WTC11 (cell line): Measurements from ENCODE around the gene MUC6. TPM values are rescaled to one million over a fixed set of nuclear protein-coding genes. Genes with fewer than 3 reads are reported as not detected.

Source experiments
- ATAC-seq: fragments of 200-7000 bp; cut with Tn5 transposase; 2 replicates; pipeline ENCODE4 v1.10.0; 2021; ENCODE audit warnings: mild to moderate bottlenecking, moderate library complexity
- CTCF ChIA-PET: fragments of 300-600 bp; sonication (Branson Sonifier 250); formaldehyde crosslinking; loops from one replicate; lab custom pipeline; 2021; ENCODE audit warnings: antibody characterized with exemption; lab: Charles Lee
- POLR2A ChIA-PET: fragments of 350-600 bp; sonication (Branson Sonifier 250); formaldehyde crosslinking; loops from one replicate; lab custom pipeline; 2021; ENCODE audit warnings: antibody characterized with exemption; lab: Charles Lee
- DNase-seq: peaks from one replicate; pipeline ENCODE4 v3.0.0; 2021; ENCODE audit warnings: low spot score
- H3K27ac Mint-ChIP-seq: 2 replicates; pipeline ENCODE4 v1.8.0; 2021; ENCODE audit warnings: mixed read lengths
- H3K27me3 Mint-ChIP-seq: 2 replicates; pipeline ENCODE4 v1.8.0; 2021; ENCODE audit warnings: low read depth, mild to moderate bottlenecking, moderate library complexity, mixed read lengths
- H3K36me3 Mint-ChIP-seq: 2 replicates; pipeline ENCODE4 v1.8.0; 2021; ENCODE audit warnings: mixed read lengths
- H3K4me1 Mint-ChIP-seq: 2 replicates; pipeline ENCODE4 v1.8.0; 2022; ENCODE audit warnings: mixed read lengths
- H3K4me3 Mint-ChIP-seq: 2 replicates; pipeline ENCODE4 v1.8.0; 2021; ENCODE audit warnings: mild to moderate bottlenecking, moderate library complexity, mixed read lengths
- H3K9me3 Mint-ChIP-seq: 2 replicates; pipeline ENCODE4 v1.8.0; 2021; ENCODE audit warnings: mixed read lengths
- CREM ChIP-seq: sonication (generic); formaldehyde crosslinking; IDR thresholded peaks from 2 replicates; pipeline ENCODE4 v1.8.1; 2022; ENCODE audit warnings: mild to moderate bottlenecking, missing genetic modification reagents, moderate library complexity
- ESRRA ChIP-seq: sonication (generic); formaldehyde crosslinking; IDR thresholded peaks from 2 replicates; pipeline ENCODE4 v1.8.1; 2022; ENCODE audit warnings: mild to moderate bottlenecking, missing genetic modification reagents, borderline replicate concordance
- FOXJ3 ChIP-seq: sonication (generic); formaldehyde crosslinking; IDR thresholded peaks from 2 replicates; pipeline ENCODE4 v1.9.0; 2021; ENCODE audit warnings: missing genetic modification reagents, mild to moderate bottlenecking, borderline replicate concordance
- GABPB1 ChIP-seq: sonication (generic); formaldehyde crosslinking; IDR thresholded peaks from 2 replicates; pipeline ENCODE4 v1.8.1; 2023; ENCODE audit warnings: mild to moderate bottlenecking, missing genetic modification reagents
- HMGA2 ChIP-seq: fragments of 250-450 bp; sonication (Bioruptor Pico); IDR thresholded peaks from 2 replicates; pipeline ENCODE4 v1.4.0; 2021; ENCODE audit warnings: mild to moderate bottlenecking, moderate library complexity
- MYBL2 ChIP-seq: sonication (generic); formaldehyde crosslinking; IDR thresholded peaks from 2 replicates; pipeline ENCODE4 v1.8.1; 2023; ENCODE audit warnings: mild to moderate bottlenecking, moderate library complexity, missing genetic modification reagents
- NR2C2 ChIP-seq: sonication (generic); formaldehyde crosslinking; IDR thresholded peaks from 2 replicates; pipeline ENCODE4 v1.8.0; 2022; ENCODE audit warnings: mild to moderate bottlenecking, missing genetic modification reagents
- total RNA-seq: library from RNA; stranded (reverse); gene quantifications from 3 replicates; pipeline ENCODE4 v1.2.3, GENCODE V29; 2021
- TF ChIP-seq, protein P1 (sequence below): sonication (generic); formaldehyde crosslinking; IDR thresholded peaks from 2 replicates; pipeline ENCODE4 v1.8.1; 2023; ENCODE audit warnings: mild to moderate bottlenecking, moderate library complexity, missing genetic modification reagents
- TF ChIP-seq, protein P2 (sequence below): sonication (generic); formaldehyde crosslinking; IDR thresholded peaks from 2 replicates; pipeline ENCODE4 v1.8.0; 2023; ENCODE audit warnings: missing genetic modification reagents, mild to moderate bottlenecking, borderline replicate concordance
- TF ChIP-seq, protein P3 (sequence below): sonication (generic); formaldehyde crosslinking; IDR thresholded peaks from 2 replicates; pipeline ENCODE4 v1.8.0; 2022; ENCODE audit warnings: mild to moderate bottlenecking, missing genetic modification reagents
- TF ChIP-seq, protein P4 (sequence below): sonication (generic); formaldehyde crosslinking; IDR thresholded peaks from 2 replicates; pipeline ENCODE4 v1.8.0; 2022; ENCODE audit warnings: missing genetic modification reagents
- TF ChIP-seq, protein P5 (sequence below): sonication (generic); formaldehyde crosslinking; IDR thresholded peaks from 2 replicates; pipeline ENCODE4 v1.8.0; 2023; ENCODE audit warnings: mild to moderate bottlenecking, missing genetic modification reagents
- TF ChIP-seq, protein P6 (sequence below): fragments of 250-450 bp; sonication (Bioruptor Pico); IDR thresholded peaks from 2 replicates; pipeline ENCODE4 v2.1.2; 2022; ENCODE audit warnings: mild to moderate bottlenecking, moderate library complexity

Gene MUC6
- total RNA-seq, 1 experiment from 2014 or later = 0.13 TPM

DNA sequence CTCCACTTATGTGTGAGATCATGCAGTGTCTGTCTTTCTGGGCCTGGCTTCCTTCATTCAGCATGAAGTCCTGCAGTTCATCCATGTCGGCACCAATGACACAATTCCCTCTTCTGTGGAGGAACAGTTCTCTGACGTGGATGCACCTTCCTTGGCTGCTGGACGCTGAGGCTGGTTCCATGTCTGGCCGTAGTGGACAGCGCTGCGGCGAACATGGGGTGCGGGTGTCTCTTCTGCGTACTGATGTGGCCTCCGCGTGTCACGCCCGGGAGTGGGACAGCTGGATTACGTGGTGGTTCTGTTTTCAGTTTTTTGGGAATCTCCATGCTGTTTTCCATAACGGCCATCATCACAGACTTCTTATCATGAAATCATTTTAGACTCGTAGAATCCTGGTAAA lies 21.3 kb upstream of the MUC6 start:
- ChIA-PET POLR2A (no interaction called here), CTCF (no interaction called here)
- Mint-ChIP-seq H3K4me1 (no peaks in the 10 kb centered on the region; the same call in 1 of the 2 replicates), H3K27me3 (peaks cover 8% of the 10 kb centered on the region), H3K9me3 (peaks cover 17% of the 10 kb centered on the region), H3K4me3 (no peak overlapping the region), H3K36me3 (peaks cover 3% of the 10 kb centered on the region; the same call in 1 of the 2 replicates), H3K27ac (peak overlapping the region; percentile 71; the same call in 1 of the 2 replicates)
- TF ChIP-seq, protein P1, sequence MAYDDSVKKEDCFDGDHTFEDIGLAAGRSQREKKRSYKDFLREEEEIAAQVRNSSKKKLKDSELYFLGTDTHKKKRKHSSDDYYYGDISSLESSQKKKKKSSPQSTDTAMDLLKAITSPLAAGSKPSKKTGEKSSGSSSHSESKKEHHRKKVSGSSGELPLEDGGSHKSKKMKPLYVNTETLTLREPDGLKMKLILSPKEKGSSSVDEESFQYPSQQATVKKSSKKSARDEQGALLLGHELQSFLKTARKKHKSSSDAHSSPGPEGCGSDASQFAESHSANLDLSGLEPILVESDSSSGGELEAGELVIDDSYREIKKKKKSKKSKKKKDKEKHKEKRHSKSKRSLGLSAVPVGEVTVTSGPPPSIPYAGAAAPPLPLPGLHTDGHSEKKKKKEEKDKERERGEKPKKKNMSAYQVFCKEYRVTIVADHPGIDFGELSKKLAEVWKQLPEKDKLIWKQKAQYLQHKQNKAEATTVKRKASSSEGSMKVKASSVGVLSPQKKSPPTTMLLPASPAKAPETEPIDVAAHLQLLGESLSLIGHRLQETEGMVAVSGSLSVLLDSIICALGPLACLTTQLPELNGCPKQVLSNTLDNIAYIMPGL = no peak
- TF ChIP-seq CREM (CRISPR knock-in tag) = no peak
- no peak for TF ChIP-seq GABPB1 (CRISPR knock-in tag)
- TF ChIP-seq, protein P2, sequence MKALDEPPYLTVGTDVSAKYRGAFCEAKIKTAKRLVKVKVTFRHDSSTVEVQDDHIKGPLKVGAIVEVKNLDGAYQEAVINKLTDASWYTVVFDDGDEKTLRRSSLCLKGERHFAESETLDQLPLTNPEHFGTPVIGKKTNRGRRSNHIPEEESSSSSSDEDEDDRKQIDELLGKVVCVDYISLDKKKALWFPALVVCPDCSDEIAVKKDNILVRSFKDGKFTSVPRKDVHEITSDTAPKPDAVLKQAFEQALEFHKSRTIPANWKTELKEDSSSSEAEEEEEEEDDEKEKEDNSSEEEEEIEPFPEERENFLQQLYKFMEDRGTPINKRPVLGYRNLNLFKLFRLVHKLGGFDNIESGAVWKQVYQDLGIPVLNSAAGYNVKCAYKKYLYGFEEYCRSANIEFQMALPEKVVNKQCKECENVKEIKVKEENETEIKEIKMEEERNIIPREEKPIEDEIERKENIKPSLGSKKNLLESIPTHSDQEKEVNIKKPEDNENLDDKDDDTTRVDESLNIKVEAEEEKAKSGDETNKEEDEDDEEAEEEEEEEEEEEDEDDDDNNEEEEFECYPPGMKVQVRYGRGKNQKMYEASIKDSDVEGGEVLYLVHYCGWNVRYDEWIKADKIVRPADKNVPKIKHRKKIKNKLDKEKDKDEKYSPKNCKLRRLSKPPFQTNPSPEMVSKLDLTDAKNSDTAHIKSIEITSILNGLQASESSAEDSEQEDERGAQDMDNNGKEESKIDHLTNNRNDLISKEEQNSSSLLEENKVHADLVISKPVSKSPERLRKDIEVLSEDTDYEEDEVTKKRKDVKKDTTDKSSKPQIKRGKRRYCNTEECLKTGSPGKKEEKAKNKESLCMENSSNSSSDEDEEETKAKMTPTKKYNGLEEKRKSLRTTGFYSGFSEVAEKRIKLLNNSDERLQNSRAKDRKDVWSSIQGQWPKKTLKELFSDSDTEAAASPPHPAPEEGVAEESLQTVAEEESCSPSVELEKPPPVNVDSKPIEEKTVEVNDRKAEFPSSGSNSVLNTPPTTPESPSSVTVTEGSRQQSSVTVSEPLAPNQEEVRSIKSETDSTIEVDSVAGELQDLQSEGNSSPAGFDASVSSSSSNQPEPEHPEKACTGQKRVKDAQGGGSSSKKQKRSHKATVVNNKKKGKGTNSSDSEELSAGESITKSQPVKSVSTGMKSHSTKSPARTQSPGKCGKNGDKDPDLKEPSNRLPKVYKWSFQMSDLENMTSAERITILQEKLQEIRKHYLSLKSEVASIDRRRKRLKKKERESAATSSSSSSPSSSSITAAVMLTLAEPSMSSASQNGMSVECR (CRISPR knock-in tag) = no peak
- TF ChIP-seq, protein P3, sequence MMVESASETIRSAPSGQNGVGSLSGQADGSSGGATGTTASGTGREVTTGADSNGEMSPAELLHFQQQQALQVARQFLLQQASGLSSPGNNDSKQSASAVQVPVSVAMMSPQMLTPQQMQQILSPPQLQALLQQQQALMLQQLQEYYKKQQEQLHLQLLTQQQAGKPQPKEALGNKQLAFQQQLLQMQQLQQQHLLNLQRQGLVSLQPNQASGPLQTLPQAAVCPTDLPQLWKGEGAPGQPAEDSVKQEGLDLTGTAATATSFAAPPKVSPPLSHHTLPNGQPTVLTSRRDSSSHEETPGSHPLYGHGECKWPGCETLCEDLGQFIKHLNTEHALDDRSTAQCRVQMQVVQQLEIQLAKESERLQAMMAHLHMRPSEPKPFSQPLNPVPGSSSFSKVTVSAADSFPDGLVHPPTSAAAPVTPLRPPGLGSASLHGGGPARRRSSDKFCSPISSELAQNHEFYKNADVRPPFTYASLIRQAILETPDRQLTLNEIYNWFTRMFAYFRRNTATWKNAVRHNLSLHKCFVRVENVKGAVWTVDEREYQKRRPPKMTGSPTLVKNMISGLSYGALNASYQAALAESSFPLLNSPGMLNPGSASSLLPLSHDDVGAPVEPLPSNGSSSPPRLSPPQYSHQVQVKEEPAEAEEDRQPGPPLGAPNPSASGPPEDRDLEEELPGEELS (CRISPR knock-in tag) = no peak
- TF ChIP-seq, protein P4, sequence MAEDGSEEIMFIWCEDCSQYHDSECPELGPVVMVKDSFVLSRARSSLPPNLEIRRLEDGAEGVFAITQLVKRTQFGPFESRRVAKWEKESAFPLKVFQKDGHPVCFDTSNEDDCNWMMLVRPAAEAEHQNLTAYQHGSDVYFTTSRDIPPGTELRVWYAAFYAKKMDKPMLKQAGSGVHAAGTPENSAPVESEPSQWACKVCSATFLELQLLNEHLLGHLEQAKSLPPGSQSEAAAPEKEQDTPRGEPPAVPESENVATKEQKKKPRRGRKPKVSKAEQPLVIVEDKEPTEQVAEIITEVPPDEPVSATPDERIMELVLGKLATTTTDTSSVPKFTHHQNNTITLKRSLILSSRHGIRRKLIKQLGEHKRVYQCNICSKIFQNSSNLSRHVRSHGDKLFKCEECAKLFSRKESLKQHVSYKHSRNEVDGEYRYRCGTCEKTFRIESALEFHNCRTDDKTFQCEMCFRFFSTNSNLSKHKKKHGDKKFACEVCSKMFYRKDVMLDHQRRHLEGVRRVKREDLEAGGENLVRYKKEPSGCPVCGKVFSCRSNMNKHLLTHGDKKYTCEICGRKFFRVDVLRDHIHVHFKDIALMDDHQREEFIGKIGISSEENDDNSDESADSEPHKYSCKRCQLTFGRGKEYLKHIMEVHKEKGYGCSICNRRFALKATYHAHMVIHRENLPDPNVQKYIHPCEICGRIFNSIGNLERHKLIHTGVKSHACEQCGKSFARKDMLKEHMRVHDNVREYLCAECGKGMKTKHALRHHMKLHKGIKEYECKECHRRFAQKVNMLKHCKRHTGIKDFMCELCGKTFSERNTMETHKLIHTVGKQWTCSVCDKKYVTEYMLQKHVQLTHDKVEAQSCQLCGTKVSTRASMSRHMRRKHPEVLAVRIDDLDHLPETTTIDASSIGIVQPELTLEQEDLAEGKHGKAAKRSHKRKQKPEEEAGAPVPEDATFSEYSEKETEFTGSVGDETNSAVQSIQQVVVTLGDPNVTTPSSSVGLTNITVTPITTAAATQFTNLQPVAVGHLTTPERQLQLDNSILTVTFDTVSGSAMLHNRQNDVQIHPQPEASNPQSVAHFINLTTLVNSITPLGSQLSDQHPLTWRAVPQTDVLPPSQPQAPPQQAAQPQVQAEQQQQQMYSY (CRISPR knock-in tag) = no peak
- TF ChIP-seq MYBL2 (CRISPR knock-in tag) = no peak
- TF ChIP-seq, protein P5, sequence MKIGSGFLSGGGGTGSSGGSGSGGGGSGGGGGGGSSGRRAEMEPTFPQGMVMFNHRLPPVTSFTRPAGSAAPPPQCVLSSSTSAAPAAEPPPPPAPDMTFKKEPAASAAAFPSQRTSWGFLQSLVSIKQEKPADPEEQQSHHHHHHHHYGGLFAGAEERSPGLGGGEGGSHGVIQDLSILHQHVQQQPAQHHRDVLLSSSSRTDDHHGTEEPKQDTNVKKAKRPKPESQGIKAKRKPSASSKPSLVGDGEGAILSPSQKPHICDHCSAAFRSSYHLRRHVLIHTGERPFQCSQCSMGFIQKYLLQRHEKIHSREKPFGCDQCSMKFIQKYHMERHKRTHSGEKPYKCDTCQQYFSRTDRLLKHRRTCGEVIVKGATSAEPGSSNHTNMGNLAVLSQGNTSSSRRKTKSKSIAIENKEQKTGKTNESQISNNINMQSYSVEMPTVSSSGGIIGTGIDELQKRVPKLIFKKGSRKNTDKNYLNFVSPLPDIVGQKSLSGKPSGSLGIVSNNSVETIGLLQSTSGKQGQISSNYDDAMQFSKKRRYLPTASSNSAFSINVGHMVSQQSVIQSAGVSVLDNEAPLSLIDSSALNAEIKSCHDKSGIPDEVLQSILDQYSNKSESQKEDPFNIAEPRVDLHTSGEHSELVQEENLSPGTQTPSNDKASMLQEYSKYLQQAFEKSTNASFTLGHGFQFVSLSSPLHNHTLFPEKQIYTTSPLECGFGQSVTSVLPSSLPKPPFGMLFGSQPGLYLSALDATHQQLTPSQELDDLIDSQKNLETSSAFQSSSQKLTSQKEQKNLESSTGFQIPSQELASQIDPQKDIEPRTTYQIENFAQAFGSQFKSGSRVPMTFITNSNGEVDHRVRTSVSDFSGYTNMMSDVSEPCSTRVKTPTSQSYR (CRISPR knock-in tag) = no peak
- no peak for TF ChIP-seq FOXJ3 (CRISPR knock-in tag)
- no peak for TF ChIP-seq HMGA2 (CRISPR knock-in tag)
- no peak for TF ChIP-seq ESRRA (CRISPR knock-in tag)
- TF ChIP-seq, protein P6, sequence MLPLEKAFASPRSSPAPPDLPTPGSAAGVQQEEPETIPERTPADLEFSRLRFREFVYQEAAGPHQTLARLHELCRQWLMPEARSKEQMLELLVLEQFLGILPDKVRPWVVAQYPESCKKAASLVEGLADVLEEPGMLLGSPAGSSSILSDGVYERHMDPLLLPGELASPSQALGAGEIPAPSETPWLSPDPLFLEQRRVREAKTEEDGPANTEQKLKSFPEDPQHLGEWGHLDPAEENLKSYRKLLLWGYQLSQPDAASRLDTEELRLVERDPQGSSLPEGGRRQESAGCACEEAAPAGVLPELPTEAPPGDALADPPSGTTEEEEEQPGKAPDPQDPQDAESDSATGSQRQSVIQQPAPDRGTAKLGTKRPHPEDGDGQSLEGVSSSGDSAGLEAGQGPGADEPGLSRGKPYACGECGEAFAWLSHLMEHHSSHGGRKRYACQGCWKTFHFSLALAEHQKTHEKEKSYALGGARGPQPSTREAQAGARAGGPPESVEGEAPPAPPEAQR (CRISPR knock-in tag) = no peak
- no peak for TF ChIP-seq NR2C2 (CRISPR knock-in tag)
- no peak for ATAC-seq
- DNase-seq = no peak
